Suprapubic skin (tissue), 4 donors: ENCODE measurements around the gene SYT2.

ENCODE experiments used
- CTCF ChIP-seq, 2 donors: fragments of 200-600 bp in 1 of 2; fragments of 450-650 bp in 1 of 2; sonication (generic) in 1 of 2; IDR thresholded peaks; one replicate each; pipeline ENCODE4 v1.5.1; 2016 to 2019; ENCODE audit warnings: antibody characterized with exemption in 2 of 2, mild to moderate bottlenecking in 1 of 2, moderate library complexity in 1 of 2
- EP300 ChIP-seq: sonication (generic); formaldehyde crosslinking; IDR thresholded peaks from one replicate; pipeline ENCODE4 v1.6.1; 2017; ENCODE audit warnings: antibody characterized with exemption
- POLR2A ChIP-seq, 2 donors: fragments of 450-650 bp; IDR thresholded peaks; one replicate each; pipeline ENCODE4 v1.6.1; 2017; ENCODE audit warnings: antibody characterized with exemption in 2 of 2, mild to moderate bottlenecking in 2 of 2, moderate library complexity in 2 of 2
- POLR2AphosphoS5 ChIP-seq, 3 donors: sonication (generic); formaldehyde crosslinking; IDR thresholded peaks; one replicate each; pipeline ENCODE4 v1.6.1; 2017; ENCODE audit warnings: antibody characterized with exemption in 3 of 3

- TF ChIP-seq POLR2A (IDR thresholded peaks at IDR 0.05) (no peak), POLR2AphosphoS5 (IDR thresholded peaks at IDR 0.05) (no peak), CTCF (IDR thresholded peaks at IDR 0.05) (no peak), EP300 (no peak)
Measured at GRCh38 chr1:202687798-202688197, 22.5 kb downstream of the SYT2 start.
